ENCODE results near the gene CFAP46. TPM values are rescaled to one million over a fixed set of nuclear protein-coding genes. Genes with fewer than 3 reads are reported as not detected.

Gene CFAP46
- polyA plus RNA-seq, 1 donor from 2014 or later = 2.6 TPM

GRCh38 chr10:132974886-132975830 is 32.8 kb upstream of the CFAP46 start:
- Histone ChIP-seq H3F3A (ENCODE audit: insufficient read depth, low read length, poor library complexity, severe bottlenecking) (no peaks in the 10 kb centered on the region), H3K9ac (ENCODE audit: low read length) (no peak overlapping the region), H3K27ac (ENCODE audit: low read length) (no peak overlapping the region), H3K27me3 (ENCODE audit: insufficient read depth, low read depth, low read length) (no peaks in the 10 kb centered on the region), H4K20me1 (ENCODE audit: insufficient read depth) (no peaks in the 10 kb centered on the region), H2AFZ (ENCODE audit: low read depth, low read length) (no peak overlapping the region), H3K9me2 (ENCODE audit: insufficient read depth, low read length) (no peaks in the 10 kb centered on the region), H3K9me3 (ENCODE audit: low read length) (no peaks in the 10 kb centered on the region), H3K4me2 (ENCODE audit: low read length) (no peak overlapping the region), H3K79me2 (replicated peaks; ENCODE audit: insufficient read depth, low read length) (no peaks in the 10 kb centered on the region), H3K36me3 (ENCODE audit: insufficient read depth, low read length) (no peaks in the 10 kb centered on the region), H3K4me3 (ENCODE audit: low read length) (no peak overlapping the region)
- TF ChIP-seq EZH2 (IDR thresholded peaks at IDR 0.05; ENCODE audit: borderline replicate concordance, insufficient read depth, low read length, poor library complexity, severe bottlenecking) = no peak
- no peak for TF ChIP-seq EP300 (conservative IDR thresholded peaks at IDR 0.05; ENCODE audit: poor library complexity, severe bottlenecking)
- TF ChIP-seq RAD21 (conservative IDR thresholded peaks at IDR 0.05) = no peak
- no peak for TF ChIP-seq SMC3 (conservative IDR thresholded peaks at IDR 0.05; ENCODE audit: poor library complexity)
- TF ChIP-seq CTCF (IDR thresholded peaks at IDR 0.05; ENCODE audit: poor library complexity, severe bottlenecking) = no peak
- no peak for TF ChIP-seq MXI1 (conservative IDR thresholded peaks at IDR 0.05; ENCODE audit: poor library complexity, severe bottlenecking)
- TF ChIP-seq TAF1 (IDR thresholded peaks at IDR 0.05; ENCODE audit: low read depth) = no peak
- no peak for TF ChIP-seq REST (IDR thresholded peaks at IDR 0.05; ENCODE audit: borderline replicate concordance)
- TF ChIP-seq POLR2AphosphoS5 (IDR thresholded peaks at IDR 0.05) = no peak

- no peak for TF ChIP-seq EZH2 (IDR thresholded peaks at IDR 0.05; ENCODE audit: borderline replicate concordance, insufficient read depth, low read length, poor library complexity, severe bottlenecking)
- TF ChIP-seq REST (IDR thresholded peaks at IDR 0.05; ENCODE audit: borderline replicate concordance) = no peak
- no peak for TF ChIP-seq POLR2AphosphoS5 (IDR thresholded peaks at IDR 0.05)
- Histone ChIP-seq H3K4me2 (ENCODE audit: low read length) (no peak overlapping the region), H3K9me3 (ENCODE audit: low read length) (no peaks in the 10 kb centered on the region), H3K27me3 (ENCODE audit: insufficient read depth, low read depth, low read length) (no peaks in the 10 kb centered on the region), H3K79me2 (replicated peaks; ENCODE audit: insufficient read depth, low read length) (no peaks in the 10 kb centered on the region), H3K9ac (ENCODE audit: low read length) (no peak overlapping the region), H3F3A (ENCODE audit: insufficient read depth, low read length, poor library complexity, severe bottlenecking) (no peaks in the 10 kb centered on the region), H3K4me3 (ENCODE audit: low read length) (no peak overlapping the region), H4K20me1 (ENCODE audit: insufficient read depth) (no peaks in the 10 kb centered on the region), H3K36me3 (ENCODE audit: insufficient read depth, low read length) (no peaks in the 10 kb centered on the region), H3K27ac (ENCODE audit: low read length) (no peak overlapping the region), H3K9me2 (ENCODE audit: insufficient read depth, low read length) (no peaks in the 10 kb centered on the region), H2AFZ (ENCODE audit: low read depth, low read length) (no peak overlapping the region)
Observed at GRCh38 chr10:132974249-132974796, 32.0 kb upstream of the CFAP46 start.

Measured in neural cell (in vitro differentiated cells).